H7 (cell line): ENCODE measurements around the gene TNFRSF8. TPM values are rescaled to one million over a fixed set of nuclear protein-coding genes. Genes with fewer than 3 reads are reported as not detected.
"Not testable (repeated sequence)": the region's sequence is repeated elsewhere in the genome, so short reads cannot be mapped to it uniquely, and the experiment has no call there.

Experiments
- DNase-seq: peaks from one replicate; pipeline ENCODE4 v3.0.0; 2012
- H3K27me3 ChIP-seq: 2 replicates; pipeline ENCODE4 v1.6.0; 2011; ENCODE audit warnings: mild to moderate bottlenecking, low read length; ENCODE audit not compliant: control insufficient read depth, insufficient read depth
- H3K36me3 ChIP-seq: replicated peaks from 2 replicates; pipeline ENCODE4 v1.5.1; 2011; ENCODE audit warnings: low read length; ENCODE audit not compliant: control insufficient read depth, insufficient read depth
- H3K4me3 ChIP-seq: 2 replicates; pipeline ENCODE4 v1.5.1; 2011; ENCODE audit warnings: low read depth, mild to moderate bottlenecking, control low read depth, low read length, moderate library complexity; ENCODE audit not compliant: insufficient read depth
- total RNA-seq: library from RNA; depleted of rRNA; stranded (reverse); fragments of >200 nt; shearing (Covaris generic); gene quantifications from 2 replicates; pipeline ENCODE4 v1.2.3, GENCODE V29; 2014

Gene TNFRSF8
- total RNA-seq, 1 experiment from 2014 or later, result 16.0 TPM

- Histone ChIP-seq H3K36me3 (peaks cover 13% of the 10 kb centered on the region), H3K4me3 (no peak overlapping the region), H3K27me3 (no peaks in the 10 kb centered on the region)
- no peak for DNase-seq
Measured at GRCh38 chr1:12032161-12032621, 30.9 kb upstream of the TNFRSF8 start.

DNA sequence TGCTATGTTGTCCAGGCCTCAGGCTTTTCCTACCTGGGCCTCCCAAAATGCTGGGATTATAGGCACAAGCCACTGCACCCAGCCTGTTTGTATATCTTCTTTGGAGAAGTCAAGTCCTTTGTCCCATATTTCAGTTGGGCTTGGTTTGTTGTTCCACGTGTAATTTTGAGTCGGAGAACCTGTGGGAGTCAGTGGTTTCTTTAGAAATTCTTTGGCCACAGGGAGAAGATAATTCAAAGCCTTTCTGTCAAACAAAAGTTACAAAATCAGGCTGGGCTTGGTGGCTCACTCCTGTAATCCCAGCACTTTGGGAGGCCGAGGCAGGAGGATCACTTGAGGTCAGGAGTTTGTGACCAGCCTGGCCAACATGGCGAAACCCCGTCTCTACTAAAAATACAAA is 29.7 kb upstream of the TNFRSF8 start:
- not testable (repeated sequence) for H3K27me3 ChIP-seq, DNase-seq, H3K36me3 ChIP-seq, H3K4me3 ChIP-seq

GRCh38 chr1:12034381-12034801 is 28.7 kb upstream of the TNFRSF8 start:
- Histone ChIP-seq H3K27me3 (no peaks in the 10 kb centered on the region), H3K36me3 (peaks cover 6% of the 10 kb centered on the region), H3K4me3 (no peak overlapping the region)
- peak; percentile 40 for DNase-seq

DNA sequence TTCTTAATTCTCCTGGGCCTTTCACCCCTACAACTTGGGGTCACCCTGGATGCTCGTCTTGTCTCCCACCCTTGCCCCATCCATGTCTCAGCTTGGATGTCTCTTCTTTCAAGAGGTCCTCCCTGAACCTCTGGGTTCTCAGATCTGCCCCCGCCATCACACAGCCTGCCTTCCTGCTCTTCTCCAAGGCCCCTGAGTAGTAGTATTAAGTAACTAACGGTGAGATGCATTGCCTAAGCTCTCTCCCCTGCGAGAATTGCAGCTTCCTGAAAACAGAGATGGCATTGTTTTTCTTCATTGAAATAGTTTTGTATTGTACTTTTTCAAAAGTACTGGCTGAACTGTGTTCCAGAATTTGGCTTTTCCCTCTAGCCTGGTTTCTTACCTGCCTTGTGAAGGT is 27.8 kb upstream of the TNFRSF8 start:
- Histone ChIP-seq H3K36me3 (peaks cover 4% of the 10 kb centered on the region), H3K27me3 (no peaks in the 10 kb centered on the region), H3K4me3 (no peak overlapping the region)
- DNase-seq, result no peak

GRCh38 chr1:12037486-12038355 is 25.4 kb upstream of the TNFRSF8 start:
- H3K36me3 ChIP-seq, result no peaks in the 10 kb centered on the region
- H3K4me3 ChIP-seq, result no peak overlapping the region
- H3K27me3 ChIP-seq, result no peaks in the 10 kb centered on the region
- no peak for DNase-seq

GRCh38 chr1:12038356-12039163 is 24.5 kb upstream of the TNFRSF8 start:
- Histone ChIP-seq H3K27me3 (no peaks in the 10 kb centered on the region), H3K4me3 (no peak overlapping the region), H3K36me3 (no peaks in the 10 kb centered on the region)
- DNase-seq, result no peak

DNA sequence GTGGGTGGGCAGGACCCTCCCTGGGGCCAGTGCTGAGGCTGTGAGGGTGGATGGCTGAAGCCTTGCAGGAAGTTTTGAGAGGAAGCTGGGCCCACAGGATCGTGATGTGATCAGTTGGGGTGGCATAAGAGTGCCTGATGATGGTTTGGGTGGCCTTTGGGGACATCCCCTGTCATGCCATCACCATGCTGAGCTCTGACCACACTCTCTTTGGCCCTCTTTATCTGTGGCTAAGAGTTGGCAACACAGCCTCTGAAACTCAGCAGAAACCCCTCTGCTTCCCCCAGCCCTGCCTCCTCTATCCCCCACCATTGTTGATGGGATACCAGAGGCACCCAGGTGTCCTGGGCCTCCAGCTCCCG is 24.0 kb upstream of the TNFRSF8 start:
- Histone ChIP-seq H3K27me3 (no peaks in the 10 kb centered on the region), H3K36me3 (no peaks in the 10 kb centered on the region), H3K4me3 (no peak overlapping the region)
- peak; percentile 48 for DNase-seq

GRCh38 chr1:12039824-12040456 is 23.2 kb upstream of the TNFRSF8 start:
- H3K36me3 ChIP-seq, DNase-seq, H3K4me3 ChIP-seq, H3K27me3 ChIP-seq: not testable (repeated sequence)

GRCh38 chr1:12040457-12041051 is 22.5 kb upstream of the TNFRSF8 start:
- Histone ChIP-seq H3K36me3 (no peaks in the 10 kb centered on the region), H3K4me3 (no peak overlapping the region), H3K27me3 (no peaks in the 10 kb centered on the region)
- DNase-seq, result no peak

- not testable (repeated sequence) for H3K36me3 ChIP-seq, H3K27me3 ChIP-seq, DNase-seq, H3K4me3 ChIP-seq
Measured at GRCh38 chr1:12044187-12044877, 18.8 kb upstream of the TNFRSF8 start.

- Histone ChIP-seq H3K4me3 (no peak overlapping the region), H3K36me3 (no peaks in the 10 kb centered on the region)
Measured at GRCh38 chr1:12046749-12047119, 16.4 kb upstream of the TNFRSF8 start.

DNA sequence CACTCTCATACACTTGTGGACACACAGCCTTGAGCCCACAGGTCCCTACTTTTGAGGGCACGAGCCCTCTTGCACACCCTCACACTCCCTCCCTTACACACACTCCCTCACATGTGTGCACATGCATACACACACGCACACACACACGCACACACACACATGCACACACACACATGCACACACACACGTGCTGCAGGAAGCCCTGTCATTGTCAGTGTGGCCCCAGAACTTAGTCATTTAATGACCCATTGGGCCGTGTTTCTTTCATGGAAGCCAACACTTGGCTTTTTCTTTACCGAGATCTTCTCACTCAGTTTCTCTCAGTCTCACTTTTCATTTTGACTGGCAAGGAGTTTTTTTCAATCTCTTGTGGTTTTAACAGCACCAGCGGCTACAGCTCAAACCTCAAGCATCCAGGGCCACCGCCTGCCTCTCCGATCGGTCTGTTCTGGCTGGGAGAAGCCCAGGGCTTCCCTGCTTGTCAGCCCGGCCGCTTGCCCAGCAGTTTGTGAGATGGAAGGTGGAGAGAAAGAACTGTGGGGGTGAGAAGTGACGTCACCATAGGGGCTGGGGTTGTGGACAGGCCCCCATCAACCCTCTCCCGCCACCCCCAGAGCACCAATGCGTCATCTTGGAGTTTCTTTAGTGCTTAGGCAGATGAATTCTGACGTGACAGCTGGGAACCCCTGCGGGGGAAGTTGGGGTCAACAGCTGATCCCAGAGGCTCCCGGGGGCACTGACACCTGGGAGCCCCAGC is 15.8 kb upstream of the TNFRSF8 start:
- DNase-seq, result no peak
- Histone ChIP-seq H3K27me3 (no peaks in the 10 kb centered on the region), H3K4me3 (no peak overlapping the region), H3K36me3 (no peaks in the 10 kb centered on the region)

More at GRCh38 chr1:12046749-12047119, 16.4 kb upstream of the TNFRSF8 start:
- DNase-seq, result no peak
- no peaks in the 10 kb centered on the region for H3K27me3 ChIP-seq

- DNase-seq, result no peak
- Histone ChIP-seq H3K4me3 (no peak overlapping the region), H3K36me3 (no peaks in the 10 kb centered on the region), H3K27me3 (no peaks in the 10 kb centered on the region)
Measured at GRCh38 chr1:12048372-12048771, 14.7 kb upstream of the TNFRSF8 start.
